ENCODE results near the gene JAG1.

The JAG1 gene

DNA sequence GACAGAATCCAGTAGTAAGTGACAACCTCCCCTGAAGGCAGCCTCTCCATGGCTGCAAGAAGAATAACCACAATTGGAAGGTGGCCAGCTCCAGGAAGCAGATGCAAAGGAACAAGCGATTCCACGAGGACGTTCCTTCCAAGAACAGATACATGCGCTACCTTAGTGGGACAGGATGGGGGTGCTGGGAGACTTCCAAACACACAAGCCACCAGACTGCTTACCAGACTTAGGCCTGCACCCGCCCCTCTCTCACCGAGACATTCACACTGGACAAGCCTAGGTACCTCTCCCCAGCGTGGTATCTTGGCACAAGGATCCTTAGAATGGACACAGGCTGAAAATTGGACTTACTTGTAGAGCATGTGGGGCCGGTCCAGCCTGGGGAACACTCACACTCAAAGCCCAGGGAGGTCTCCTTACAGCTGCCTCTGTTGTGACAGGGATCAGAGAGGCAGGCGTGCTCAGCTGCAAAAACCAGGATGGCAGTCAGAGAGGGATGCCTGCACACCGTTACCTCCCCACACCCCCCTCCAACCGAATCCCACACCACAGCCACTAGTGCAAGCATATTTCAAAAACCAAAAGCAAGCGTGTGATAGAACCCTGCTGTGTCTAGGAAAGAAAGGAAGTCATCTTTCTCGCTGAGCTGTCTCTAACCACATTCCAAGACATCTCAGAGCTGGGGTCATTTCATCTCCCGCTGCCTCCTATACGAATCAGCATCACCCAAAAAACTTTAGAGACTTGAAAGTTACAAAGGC, 22.4 kb downstream of the JAG1 start:
- DNase-seq: no peak

DNA sequence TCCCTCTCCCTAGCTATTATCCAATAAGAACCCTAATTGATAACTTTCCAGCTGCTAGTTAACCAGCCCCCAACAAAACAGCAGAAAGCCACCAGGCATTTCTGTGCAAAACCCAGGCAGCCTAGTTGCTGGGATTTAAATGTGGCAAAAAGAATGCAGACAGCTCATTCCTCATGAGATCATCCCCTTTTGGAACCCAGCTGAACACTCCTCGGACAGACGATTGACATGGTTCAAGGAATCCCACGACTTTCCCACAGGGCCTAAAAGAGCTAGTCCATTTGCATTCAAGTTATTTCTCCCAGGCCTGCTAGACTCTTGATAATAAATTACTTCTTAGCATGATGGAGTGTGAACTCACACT, 24.0 kb downstream of the JAG1 start:
- DNase-seq: no peak

DNA sequence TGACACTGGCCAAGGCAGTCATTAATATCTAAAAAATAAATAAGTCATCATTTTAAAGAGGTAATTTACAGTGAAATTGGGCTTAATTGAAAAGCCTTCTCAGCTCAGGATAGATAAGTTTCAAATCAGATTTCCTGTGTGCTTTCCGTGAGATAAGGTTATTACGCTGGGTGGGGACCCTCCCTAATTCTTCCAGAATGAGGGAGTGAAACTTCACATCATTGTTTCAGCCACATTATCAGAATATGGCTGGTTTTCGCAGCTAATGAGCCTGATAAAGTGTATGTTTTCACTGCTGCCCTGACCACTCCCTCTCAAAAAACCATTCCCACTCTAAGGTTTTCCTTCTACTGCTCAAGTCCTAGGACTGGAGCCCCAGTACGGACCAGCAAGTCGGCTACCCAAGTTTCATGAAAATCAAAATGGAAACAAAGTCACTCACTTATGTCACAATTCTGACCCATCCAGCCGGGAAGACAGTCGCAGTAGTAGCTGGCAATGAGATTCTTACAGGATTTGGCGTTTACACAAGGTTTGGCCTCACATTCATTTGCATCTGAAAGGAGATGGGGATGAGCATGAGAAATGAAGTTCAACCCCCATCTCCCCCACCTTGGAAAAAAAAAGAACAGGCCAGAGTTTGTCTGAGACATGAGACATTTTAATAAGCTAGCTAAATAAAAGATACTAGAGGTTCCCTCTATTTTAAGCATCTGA, 24.6 kb downstream of the JAG1 start:
- no peak for DNase-seq

DNA sequence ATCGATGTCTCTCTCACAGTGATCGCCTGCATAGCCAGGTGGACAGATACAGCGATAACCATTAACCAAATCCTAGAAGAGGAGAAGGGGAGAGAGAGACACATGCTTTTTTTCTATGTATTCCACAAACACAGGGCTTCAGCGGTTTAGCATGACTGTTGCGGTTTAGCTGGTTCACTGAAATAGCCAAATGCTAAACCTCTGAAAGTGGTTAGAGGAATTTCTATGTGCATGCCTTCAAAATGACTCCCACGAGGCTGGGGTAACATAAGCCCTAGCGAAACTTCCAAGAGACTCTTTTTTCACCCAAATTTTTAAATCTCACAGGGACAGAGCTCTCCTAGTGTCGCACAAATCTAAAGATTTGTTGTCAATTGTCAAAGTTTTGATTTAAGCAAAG, 25.1 kb downstream of the JAG1 start:
- no peak for DNase-seq

DNA sequence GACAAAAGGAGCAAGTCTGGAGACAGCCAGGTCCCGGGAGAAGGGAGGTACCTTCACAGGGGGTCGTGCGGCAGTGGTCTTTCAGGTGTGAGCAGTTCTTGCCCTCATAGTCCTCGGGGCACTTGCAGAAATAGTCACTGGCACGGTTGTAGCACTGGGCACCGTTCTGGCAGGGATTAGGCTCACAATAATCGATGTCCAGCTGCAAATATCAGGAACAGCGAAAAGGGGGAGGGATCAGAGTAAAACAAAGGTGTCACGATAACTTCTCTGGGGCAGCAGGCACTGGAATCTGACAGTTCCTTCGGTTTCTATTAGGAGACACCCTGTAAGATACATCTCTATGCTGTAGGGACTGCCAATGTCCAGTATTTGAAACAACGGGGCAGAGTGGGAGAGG, 25.9 kb downstream of the JAG1 start:
- DNase-seq: no peak

DNA sequence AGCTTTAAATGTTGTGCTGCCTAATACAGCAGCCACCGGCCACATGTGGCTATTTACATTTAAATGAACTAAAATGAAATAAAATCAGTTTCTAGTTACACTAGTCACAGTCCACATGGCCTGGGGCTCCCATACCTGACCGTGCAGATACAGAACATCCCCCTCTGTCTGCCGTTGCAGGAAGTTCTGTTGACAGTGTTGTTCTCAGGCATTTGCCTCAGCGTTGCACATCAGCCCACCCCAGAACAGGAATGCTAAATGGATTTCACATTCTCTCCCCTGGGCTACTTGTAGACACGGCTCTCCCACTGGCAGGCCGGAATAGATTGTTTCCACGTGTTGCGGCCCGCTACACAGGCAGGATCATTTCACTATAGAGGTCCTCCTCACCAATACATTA, 26.3 kb downstream of the JAG1 start:
- no peak for DNase-seq

DNA sequence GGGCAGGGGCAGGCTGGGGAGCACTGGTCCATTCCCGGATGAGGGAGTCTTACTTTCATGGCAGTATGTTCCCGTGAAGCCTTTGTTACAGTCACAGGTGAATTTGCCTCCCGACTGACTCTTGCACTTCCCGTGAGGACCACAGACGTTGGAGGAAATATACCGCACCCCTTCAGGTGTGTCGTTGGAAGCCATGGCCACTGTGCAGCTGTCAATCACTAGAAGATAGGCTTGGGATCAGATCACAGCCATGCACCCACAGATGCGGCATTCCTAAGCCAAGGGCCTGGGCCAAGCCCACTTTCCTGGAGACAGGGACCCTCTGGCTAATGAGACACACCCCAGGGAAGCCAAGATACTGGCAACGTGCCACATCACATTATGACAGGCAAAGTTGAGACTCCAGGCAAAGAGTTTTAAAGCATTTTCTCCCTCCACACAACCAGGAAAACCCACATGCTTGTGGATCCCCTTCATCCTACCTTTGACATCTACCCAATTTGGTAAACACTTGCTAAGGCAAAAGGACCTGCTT, 26.8 kb downstream of the JAG1 start:
- no peak for DNase-seq

DNA sequence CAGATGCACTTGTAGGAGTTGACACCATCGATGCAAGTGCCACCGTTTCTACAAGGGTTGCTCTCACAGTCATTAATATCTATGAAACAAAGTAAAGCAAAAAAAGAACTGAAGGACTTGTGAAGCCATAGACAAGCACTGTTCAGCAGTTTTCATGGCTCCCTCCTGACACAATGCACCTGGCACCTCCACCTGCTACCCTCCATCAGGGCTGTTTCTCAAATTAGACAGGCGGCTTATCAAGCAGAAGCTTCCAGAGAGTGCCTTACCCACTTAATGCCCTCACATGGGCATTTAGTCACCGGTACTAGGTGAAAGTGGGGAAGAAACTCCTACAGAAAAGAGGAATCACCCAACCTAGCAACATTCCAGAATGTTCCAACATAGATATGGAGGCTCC, 27.8 kb downstream of the JAG1 start:
- DNase-seq: no peak

DNA sequence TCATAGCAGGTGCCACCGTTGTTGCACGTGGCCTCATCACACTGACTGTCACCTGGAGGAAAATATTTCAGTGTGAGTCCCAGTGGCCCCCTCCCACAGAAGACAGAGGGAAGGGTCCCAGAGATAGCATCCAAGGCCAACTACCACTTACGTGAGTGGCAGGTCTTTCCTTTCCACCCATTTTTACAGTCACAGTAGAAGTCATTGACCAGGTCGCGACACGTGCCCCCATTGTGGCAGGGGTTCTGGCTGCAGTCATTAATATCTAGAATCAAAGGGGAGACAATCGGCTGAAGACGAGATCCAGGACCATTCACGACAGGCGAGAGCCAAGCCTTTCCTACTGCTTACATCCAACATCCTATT, 28.6 kb downstream of the JAG1 start:
- DNase-seq: no peak

DNA sequence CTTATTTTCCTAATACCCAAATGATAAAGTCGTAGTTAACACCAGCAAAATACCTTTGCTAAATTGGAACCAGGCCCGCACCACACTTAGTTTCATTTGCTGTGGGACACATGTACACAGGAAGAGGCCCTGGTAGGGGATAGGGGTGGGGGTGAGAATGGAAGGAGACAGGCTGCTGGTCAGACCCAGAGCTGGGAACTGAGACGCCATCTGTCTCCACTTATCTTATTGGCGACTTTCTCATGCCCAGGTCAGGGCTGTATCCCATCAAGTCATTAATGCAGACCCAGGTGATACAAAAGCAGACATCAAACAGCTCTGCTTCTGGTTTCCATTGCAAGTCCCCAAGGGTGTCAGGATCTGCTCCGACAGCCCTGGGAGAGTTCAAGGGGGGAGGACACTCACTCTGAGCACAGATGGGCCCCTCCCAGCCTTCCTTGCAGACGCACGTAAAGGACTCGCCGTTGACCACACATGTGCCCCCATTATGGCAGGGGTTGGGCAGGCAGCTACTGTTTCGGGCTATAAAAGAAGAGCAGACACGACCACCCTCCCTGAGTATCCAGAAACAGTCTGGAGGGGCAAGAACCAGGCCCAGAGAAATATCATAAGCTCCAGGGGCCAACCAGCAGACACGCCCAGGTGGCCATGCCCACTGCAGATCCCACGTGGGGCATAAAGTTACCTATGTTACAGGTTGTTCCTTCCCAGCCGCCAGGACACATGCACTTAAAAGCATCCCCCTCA, 29.2 kb downstream of the JAG1 start:
- no peak for DNase-seq

DNA sequence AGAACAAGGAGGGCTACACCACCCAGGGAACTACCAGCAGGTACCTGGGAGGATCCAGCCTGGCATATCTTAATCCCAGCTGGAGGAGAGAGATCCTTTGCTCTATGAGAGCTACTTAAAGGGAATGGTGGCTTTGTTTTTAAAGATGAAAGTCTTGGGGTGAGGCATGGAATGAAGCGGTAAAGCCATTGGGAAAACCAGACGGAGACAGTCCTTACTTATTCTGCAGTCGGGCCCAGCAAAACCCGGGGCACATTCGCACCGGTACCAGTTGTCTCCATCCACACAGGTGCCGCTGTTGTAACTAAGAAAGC, 30.3 kb downstream of the JAG1 start:
- DNase-seq: no peak

DNA sequence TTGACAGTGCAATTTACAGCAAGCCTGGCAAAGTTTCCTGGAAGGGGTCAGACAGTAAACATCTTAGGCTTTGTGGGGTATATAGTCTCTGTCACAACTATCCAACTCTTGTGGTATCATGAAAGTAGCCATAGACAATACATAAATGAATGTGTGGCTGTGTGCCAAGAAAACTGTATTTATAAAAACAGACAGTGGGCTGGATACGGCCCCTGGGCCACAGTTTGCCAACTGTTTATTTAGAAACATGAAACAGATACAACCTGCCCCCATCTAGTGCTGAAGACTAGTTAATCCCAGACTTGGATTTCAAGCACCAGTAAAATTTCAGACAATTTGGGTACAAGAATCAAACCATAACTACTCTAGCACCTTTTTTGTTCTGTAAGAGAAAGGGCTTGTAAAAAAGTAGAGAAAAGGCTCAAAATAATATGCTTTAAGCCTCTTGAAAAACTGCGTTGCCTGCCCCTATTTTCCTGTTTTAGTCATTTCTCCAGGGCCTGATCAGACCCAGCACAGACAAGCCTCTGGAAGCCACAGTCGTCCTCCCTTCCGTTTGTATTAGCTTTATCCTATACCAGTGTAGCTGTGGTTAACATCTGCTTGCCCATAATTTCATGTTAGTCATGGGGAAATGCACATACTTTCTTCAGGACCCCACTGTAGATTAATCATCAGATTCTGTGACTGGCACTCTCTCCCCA, 30.8 kb downstream of the JAG1 start:
- DNase-seq: no peak

DNA sequence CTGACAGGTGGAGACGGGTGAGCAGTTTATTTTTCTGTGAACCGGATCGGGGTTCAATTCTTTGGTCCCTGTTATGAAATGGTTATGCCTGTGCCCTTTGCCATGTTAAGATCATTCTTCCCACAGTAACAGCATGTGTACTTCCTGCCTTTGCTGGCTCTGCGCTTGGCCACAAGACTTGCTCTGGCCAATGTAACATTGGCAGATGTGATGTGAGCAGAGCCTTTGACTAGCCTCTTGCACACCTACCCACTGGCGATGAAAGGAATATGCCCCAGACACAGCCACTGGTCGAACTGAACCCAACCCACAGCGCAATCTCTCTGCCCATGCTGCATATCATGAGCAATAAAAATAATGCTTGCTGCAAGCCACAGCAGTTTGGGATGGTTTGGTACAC, 31.9 kb downstream of the JAG1 start:
- no peak for DNase-seq

DNA sequence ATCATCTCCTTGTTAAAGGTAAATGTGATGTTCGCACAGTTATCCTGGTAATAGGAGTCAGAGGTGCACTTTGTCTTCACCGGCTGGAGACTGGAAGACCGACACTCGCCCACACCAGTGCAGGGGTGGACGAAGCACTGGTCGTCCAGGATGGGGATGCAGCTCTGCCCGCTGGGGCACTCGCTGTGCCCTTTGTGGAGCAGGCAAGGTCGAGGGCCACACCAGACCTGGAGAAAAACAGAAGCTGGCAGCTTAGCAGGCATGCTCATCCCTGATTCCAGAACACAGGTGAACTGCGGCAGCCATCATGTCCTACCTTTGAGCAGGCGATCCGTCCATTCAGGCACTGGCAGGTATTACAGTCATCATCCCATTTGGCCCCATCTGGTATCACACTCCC, 32.3 kb downstream of the JAG1 start:
- no peak for DNase-seq

DNA sequence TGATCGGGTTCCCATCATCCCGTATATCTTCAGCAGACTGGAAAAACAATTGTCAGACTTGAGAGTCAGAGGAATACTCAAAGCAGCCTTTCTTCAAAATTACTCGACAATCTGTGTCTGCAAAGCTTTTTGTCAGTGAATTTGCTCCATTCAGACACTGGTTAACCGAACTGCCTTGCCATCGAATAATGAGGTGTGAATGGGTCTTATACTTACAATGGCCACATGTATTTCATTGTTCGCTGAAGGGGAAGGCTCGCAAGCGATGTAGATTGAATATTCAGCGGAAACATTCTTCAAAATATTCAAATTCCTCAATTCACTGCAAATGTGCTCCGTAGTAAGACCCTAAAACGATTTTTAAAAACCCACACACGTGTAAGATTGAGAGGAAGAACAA, 32.9 kb downstream of the JAG1 start:
- DNase-seq: no peak

DNA sequence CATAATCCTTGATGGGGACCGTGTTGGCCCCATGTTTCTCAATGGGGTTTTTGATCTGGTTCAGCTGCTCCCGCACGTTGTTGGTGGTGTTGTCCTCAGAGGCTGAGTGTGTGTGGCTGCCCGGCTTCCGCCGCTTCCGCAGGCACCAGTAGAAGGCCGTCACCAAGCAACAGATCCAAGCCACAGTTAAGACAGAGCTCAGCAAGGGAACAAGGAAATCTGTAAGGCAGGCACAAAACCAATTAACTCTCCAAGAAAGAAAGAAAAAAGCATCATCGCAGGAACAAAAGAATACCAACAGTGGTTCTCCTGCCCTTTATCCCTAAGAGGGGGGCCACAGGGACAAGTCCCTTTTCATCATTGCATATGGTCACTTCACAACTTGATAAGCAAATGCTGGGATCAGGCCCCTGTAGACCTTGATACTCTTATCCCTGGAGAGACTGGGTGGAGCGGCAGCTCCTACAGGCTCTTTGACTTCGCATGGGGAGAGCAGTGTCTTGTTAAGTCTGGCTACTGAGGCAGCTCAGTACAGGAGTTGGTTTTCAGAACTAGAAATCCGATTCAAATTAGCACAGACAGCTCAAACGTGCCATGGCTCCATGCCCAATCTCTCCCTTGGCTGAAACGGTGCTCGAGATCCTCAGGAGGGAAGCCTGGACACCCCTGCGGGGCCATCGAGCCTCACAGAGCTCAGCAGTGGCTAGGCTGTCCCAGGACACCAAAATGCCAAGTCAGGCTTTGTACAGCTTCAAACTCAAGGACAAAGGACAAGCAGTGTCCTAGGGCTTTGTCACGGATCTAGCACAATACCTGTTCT, 33.9 kb downstream of the JAG1 start:
- no peak for DNase-seq

DNA sequence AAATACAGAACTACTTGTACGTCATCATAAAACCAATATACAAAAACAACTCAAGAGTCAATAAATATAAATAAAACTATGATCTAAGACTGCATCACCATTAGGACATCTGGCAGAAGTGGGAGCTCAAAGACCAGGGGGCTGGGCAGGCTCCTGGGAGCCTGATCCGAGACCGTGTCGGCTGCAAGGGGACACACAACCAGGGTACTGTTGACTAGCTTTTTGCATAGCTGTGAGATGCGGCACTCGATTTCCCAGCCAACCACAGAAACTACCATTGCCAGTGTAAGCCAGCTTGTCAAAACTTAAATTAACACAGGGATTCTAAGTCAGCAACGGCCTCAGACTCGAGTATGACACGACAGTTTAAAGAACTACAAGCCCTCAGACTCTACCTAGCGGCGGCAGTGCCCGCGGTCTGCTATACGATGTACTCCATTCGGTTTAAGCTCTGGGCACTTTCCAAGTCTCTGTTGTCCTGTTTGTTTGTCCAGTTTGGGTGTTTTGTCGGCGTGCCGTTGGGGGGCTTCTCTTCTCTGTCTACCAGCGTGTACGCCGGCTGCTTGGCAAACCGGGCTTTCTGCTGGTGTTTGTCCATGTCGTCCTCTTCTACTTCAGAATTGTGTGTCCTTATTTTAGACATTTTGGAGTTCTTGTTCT, 34.6 kb downstream of the JAG1 start:
- no peak for DNase-seq

DNA sequence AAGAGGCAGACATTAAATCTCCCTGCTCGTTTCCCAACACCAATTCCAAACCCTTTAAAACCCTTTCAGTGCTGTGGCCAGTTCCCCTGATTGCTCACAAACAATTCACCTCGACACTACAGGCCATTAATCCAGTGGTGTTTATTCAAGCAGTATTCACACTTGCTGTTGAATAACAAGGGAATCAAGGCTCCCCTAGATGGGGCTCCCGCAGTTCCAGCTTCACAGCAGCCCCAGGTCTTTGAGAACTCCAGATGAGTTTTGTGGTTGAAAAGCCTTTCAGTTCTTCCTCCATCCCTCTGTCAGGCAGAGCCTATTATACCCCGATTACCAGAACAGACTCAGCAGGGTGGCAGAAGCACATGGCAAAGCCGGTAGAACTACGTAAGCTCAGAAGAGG, 36.2 kb downstream of the JAG1 start:
- DNase-seq: no peak

DNA sequence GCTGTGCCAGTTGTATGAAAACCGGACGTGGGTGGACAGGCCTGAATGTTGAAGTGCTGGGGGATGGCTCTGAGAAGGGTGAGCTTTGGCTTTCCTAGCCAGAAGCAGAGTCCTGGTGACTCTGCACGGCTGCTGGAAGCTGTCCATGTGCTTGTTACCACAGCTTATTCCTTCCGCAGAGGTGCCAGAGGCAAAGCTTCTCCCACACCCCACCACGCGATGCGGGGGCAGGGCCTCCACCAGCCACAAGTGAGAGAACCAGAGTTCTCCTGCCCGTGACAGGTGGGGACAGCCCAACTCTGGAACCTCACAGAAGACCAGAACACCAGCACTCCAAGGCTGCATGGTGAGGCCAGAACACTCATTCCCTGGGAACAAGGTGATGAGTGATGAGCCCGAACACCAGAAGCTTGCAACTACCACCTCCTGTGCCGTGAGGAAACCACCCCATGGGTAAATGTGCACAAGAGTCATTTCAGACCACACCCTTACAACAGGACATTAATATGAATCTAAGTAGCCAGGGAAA, 36.7 kb downstream of the JAG1 start:
- DNase-seq: no peak

DNA sequence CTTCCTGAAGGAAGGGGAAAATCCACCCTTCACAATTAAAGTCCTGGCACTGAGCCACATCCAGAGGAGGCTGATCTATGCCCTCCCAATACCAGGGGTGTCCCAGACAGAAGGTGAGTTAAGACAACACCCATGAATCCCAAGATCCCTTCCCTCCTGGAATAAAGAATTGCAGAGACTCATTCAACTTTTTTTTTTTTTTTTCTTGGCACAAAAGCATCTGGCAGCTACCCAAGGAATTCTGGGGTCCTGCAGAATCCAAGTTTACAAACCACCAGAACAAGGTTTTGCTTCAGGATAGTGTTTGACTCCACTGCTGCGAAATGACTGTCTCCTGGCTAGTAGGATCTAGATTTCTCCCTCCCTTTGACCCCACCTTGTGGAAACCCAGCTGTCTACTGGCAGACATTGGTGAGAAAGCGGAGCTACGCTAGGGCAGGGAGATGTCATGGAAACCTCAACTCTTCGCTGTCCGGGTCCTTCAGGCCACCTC, 37.4 kb downstream of the JAG1 start:
- DNase-seq: no peak

DNA sequence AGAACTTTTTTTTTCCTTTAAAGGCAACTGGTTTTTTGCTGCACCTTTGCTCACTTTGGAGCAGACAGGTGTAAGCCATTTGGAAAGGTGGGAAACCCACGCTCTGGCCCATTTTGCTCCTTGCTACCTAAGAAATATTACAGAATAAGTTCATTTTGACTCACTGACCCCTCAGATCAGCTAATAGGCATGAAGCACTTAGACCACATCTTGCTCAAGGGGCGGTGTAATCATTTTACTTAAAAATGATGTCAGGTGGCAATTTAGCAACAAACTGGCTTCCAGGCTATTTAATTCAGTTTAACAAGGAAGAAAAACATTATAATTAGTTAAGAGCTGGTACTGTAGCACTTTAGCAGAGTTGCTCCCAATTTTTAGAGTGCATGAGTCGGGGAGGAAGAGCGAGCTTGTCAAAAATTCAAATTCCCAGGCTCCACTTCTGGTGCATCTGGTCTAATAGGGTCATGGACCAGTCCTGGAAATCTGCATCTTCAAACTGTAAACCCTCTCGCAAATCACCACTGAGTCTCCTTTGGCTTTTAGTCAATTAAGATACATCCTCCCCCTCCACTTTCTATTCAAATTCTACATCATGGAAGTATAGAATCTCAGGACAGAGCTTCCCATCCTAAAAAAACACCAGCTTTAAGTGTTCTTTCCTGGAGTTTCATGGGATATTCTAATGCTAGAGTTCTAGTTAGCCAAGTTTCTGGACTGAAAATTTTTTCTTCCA, 38.2 kb downstream of the JAG1 start:
- DNase-seq: no peak

All from cerebellar nuclear complex (tissue), 1 donor.